H54 (cell line): ENCODE data around the gene PI16.
"Not testable (repeated sequence)": the region's sequence is repeated elsewhere in the genome, so short reads cannot be mapped to it uniquely, and the experiment has no call there.

Experiments
- DNase-seq: peaks from one replicate; pipeline ENCODE4 v3.0.0; 2011; ENCODE audit warnings: low spot score, mixed read lengths; ENCODE audit not compliant: insufficient read length
- FAIRE-seq: peaks from 3 replicates; lab custom pipeline; 2011; peaks lifted over from hg19 to GRCh38; lab: Jason Lieb, UNC
- POLR2A ChIP-seq: IDR thresholded peaks from 2 replicates; pipeline ENCODE4 v1.6.1; 2011; ENCODE audit warnings: low read depth, mild to moderate bottlenecking, low read length

The PI16 gene

GRCh38 chr6:36980129-36980528 lies 25.6 kb downstream of the PI16 start:
- TF ChIP-seq POLR2A, result no peak
- DNase-seq (no peak), FAIRE-seq (no peak)

GRCh38 chr6:36980876-36981619 lies 26.5 kb downstream of the PI16 start:
- FAIRE-seq, result no peak
- TF ChIP-seq POLR2A, result no peak
- no peak for DNase-seq

GRCh38 chr6:36983538-36983937 lies 29.0 kb downstream of the PI16 start:
- FAIRE-seq, result no peak

GRCh38 chr6:36984581-36985416 lies 30.3 kb downstream of the PI16 start:
- DNase-seq (peak; percentile 60), FAIRE-seq (no peak)
- no peak for TF ChIP-seq POLR2A

More at GRCh38 chr6:36983538-36983937, 29.0 kb downstream of the PI16 start:
- TF ChIP-seq POLR2A, result no peak
- DNase-seq, result no peak

DNA sequence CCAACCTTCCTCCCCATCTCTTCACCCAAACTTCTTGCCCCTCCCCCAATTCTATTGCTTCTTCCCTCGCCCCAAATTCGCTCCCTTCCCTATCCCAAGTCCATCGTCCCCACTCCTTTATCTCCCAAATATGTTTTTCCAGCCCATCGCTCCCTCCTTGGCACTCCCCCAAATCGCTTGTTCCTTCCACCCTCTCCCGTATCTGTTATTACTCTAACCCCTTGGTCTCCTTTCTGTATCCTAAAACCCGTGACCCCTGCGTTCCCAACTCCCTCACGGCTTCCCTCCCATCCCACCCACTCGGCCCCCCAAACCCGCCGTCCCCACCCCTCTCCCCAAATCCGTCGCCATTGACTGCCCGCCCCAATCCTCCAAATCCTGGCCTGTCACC lies 30.9 kb downstream of the PI16 start:
- DNase-seq, result no peak
- no peak for TF ChIP-seq POLR2A
- FAIRE-seq, result no peak

DNA sequence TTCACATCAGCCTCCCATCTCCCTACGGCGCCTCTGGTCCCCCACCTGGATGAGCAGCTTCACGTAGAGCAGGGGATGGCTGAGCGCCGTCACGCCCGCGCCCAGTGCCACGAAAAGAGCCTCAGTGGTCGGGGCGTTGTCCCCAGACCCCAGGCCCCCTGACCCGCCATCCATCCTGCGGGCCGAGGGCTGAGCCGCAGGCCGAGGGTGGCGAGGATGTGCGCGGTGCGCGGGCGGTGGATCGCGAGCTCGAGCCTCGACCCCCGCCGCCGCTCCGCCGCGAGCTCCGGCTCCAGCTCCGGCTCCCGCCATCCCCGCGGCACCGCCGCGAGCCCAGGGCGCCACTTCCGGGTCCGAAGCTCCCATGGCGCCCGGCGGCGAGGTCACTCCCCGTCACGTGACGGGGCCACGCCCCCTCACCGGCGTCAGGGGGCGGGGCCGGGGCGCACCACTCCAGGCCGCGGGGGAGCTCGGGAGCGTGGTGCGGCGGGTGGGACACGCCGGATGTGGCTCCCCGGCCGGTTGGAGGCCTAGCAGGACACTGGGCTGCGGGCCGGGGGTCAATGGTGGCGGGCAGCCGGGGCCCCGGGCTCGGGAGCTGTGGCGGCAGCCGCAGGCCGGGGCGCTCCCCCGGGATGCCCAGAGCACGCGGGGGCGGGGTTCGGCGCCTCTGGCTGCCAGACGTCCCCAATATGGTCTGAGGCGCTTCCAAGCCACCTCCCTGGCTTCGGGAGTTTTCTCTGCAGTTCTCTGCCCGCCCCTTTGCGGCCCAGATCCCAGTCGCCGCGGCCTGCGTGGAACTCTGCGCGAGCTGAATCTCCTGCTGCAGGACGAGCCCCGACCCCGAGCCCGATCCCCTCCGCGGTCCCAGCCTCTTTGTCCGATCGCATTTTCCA lies 31.5 kb downstream of the PI16 start, which contains the start of gene MTCH1:
MTCH1 (minus strand) TSS at position 389 of the 896 bp plus-strand sequence; CDS start at position 366, 23 bp downstream.
- DNase-seq, result peak; percentile 90
- TF ChIP-seq POLR2A, result peak; percentile 92
- no peak for FAIRE-seq

DNA sequence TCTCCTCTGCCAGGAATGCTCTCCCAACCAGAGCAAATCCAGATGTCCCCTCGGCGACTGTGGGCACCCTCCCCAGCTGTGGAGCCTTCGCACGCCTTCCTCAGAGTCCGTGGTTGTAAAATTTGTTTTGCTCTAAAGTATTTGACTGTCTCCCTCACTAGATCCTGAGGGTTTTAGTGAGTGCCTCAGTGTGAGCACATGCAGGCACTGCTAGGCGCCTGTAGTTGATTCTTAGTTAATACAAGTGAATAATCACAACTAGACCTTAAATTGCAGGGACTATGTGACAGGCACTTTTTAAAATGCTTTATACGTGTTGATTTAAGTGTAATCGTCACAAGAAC lies 32.1 kb downstream of the PI16 start:
- FAIRE-seq, result no peak
- TF ChIP-seq POLR2A, result no peak
- no peak for DNase-seq

- no peak for FAIRE-seq
- no peak for TF ChIP-seq POLR2A
- DNase-seq, result no peak
Observed at GRCh38 chr6:36989264-36989663, 34.7 kb downstream of the PI16 start.

- FAIRE-seq, DNase-seq: not testable (repeated sequence)
Observed at GRCh38 chr6:36990401-36990800, 35.9 kb downstream of the PI16 start.

DNA sequence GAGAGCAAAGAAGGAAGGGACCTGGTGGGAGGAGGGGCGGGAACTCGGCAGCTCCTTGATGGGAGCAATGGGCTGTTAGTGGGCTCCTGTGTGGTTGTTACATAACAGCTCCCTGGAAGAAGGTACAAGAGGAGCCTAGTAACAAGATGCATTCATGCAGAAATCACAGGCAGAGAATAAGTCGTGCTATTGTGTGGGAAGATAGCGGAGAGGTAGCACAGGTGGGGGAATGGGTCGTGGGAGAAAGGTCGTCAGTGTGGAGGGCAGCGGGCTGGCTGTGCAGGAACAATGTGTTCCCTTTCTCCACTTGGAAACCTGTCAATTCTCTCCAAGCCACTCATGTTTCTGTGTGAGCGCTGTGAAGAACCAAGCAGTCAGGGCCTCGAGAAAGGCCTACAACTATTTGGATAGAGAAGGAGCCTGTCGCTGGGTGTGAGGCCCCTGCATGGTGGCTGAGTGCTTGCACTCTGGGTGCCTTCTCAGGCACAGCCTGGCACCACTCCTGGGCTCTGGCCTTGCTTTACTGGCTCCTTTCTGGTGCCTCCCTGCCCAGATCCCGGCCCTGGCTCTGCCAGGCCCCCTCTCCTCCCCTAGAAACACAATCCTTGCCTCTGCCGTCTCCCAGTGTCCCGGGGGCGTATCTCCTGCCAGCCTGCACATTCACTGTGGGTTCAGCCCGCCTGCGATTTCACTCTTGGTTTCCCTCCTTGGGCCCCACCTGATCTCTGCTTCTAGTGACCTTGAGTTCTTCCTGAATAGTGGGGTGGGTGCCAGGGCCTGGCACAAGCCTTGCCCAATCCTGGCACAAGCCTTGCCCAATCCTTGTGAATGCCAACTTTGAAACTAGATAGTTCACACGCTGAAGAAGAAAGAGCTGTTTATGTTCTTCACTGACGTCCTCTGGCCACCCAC lies 43.5 kb downstream of the PI16 start:
- no peak for FAIRE-seq
- TF ChIP-seq POLR2A, result no peak
- no peak for DNase-seq

GRCh38 chr6:36998723-36999038 lies 44.1 kb downstream of the PI16 start:
- no peak for TF ChIP-seq POLR2A
- no peak for DNase-seq
- no peak for FAIRE-seq

DNA sequence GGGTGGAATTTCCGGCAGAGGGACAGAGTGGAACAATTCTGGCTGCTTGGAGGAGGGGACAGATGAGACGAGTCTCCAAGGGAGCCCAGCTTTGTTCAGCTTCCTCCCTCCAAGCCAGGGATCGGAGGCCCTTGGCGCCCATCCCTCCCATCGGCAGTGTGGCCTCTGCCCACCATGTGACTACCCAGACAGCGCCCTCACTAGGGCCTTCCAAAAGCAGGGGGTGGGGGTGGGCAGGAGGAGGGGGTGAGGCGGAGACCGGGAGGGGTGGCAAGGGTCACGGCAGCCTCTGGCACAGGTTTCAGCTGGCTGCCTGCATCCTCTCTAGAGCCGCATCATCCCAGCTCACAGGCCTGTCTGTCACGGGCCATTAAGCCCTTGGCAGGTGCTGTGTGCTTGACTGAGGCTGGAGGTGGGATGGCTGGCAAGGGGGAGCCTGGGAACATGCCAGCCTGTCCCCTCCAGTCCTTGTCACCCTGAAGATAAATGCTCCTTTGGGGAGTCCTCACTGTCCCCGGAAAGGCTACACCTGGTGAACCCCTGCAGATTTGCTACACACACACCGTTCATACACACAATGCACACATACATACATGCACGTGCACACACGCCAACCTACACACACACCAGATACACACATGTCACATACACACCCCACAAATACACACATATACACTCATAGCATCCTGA lies 44.7 kb downstream of the PI16 start:
- FAIRE-seq, result no peak

More for the DNA sequence above, 44.7 kb downstream of the PI16 start:
- DNase-seq, result no peak
- no peak for TF ChIP-seq POLR2A
